GM21423 (cell line): ENCODE data around the gene COG8.
"Not testable (repeated sequence)": the region's sequence is repeated elsewhere in the genome, so short reads cannot be mapped to it uniquely, and the experiment has no call there.

Experiments used
- ATAC-seq: cut with Tn5 transposase; IDR thresholded peaks from one replicate; pipeline ENCODE4 v1.9.1; 2021; ENCODE audit warnings: mild to moderate bottlenecking, moderate library complexity; ENCODE audit not compliant: unreplicated experiment

Gene COG8

GRCh38 chr16:69294051-69294450, 45.3 kb downstream of the COG8 start:
- ATAC-seq: no peak

DNA sequence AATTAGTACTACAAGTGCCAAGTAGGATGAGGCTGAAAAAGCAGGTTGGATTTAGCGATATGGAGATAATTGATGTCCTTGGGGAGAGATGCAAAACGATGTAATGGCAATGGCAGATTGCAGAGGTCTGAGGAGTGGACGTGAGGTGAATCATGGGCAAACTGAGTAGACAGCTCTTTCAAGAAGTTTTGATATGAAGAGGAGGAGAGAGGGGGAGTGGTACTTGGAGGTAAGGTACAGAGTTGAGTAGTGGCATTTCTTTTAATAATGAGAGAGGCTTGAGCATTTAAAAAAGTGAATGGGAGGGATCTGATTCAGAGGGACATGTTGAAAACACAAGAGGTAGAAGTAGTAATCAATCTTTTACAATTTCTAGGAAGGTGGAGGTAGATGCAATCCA, 46.0 kb downstream of the COG8 start:
- ATAC-seq: no peak

GRCh38 chr16:69291657-69292056, 47.7 kb downstream of the COG8 start:
- ATAC-seq: not testable (repeated sequence)

DNA sequence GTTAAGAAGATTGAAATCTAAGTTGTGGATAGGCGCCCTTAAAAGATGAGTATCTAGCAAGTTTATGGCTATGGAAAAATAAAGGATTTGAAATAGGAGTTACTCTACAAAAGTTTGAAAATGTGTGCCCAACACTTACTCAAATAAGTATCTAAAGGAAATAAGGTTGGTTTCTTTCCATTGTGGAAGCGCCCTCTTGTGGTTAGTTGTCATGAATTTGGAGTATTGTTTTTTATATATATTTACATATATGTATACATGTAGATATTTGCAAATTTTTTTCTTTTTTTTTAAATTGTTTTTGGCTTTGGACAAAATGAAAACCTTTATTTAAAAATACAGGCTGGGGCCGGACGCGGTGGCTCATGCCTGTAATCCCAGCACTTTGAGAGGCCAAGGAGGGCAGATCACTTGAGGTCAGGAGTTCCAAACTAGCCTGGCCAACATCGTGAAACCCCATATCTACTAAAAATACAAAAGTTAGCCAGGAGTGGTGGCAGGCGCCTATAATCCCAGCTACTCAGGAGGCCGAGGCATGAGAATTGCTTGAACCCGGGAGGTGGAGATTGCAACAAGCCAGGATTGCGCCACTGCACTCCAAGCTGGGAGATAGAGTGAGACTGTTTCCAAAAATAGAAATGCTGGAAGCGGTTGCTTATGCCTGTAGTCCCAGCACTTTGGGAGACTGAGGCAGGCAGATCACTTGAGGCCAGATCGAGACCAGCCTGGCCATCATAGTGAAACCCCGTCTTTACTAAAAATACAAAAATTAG, 52.2 kb downstream of the COG8 start:
- no peak for ATAC-seq

DNA sequence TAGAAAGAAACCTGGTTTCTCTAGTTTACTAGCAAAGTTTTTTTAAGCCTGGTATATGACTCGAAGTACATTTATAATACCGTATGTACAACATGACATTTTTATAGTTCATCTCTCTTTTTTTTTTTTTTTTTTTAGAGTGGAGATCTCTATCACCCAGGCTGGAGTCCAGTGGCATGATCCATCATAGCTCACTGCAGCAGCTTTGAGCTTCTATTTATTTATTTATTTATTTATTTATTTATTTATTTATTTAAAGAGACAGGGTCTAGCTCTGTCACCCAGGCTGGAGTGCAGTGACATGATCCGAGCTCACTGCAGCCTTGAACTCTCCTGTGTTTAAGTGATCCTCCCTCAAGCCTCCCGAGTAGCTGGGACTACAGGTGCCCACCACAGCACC, 54.1 kb downstream of the COG8 start:
- no peak for ATAC-seq

- ATAC-seq: no peak
These were observed 55.5 kb downstream of the COG8 start for GRCh38 chr16:69283851-69284250.

DNA sequence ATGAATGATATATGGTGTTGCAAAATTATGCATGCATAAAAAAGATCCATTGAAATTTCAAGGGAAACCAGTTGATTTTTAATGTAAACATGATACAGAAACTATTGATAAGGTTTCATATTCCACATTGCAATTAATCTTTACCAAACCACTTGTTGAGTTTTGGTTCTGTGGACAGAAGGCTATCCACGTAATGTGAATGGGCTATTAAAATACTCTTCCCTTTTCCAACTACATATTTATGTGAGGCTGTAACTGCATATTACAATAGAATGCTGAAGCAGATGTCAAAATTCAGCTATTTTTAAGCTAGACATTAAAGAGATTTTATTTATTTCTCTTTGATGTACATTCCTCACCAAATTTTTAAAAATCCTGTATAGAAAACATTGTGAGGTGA, 62.0 kb downstream of the COG8 start:
- ATAC-seq: no peak
